Measurements from ENCODE around the gene NOTCH1. TPM values are rescaled to one million over a fixed set of nuclear protein-coding genes. Genes with fewer than 3 reads are reported as not detected.

NOTCH1 gene
- polyA plus RNA-seq, 2 of the 4 experiments (the other 2 are of a cell fraction): 0.88 to 5.7 TPM

GRCh38 chr9:136531904-136532798 is 13.7 kb downstream of the NOTCH1 start:
- ChIA-PET POLR2A (no interaction called here), CTCF (interaction anchor here (2.2 to 4.1 kb wide), 3 partner anchors 43 to 93 kb away, joined by 13 to 20 read pairs (median 15); no protein-coding TSS in a partner anchor)
- Histone ChIP-seq H3K9me3 (no peaks in the 10 kb centered on the region), H3K4me2 (no peak overlapping the region), H3K4me3 (no peak overlapping the region), H3K27ac (peak overlapping the region in 1 of 2 experiments; percentile 19; a peak in 1 of 6 replicates), H3K4me1 (peaks cover 39% of the 10 kb centered on the region)
- TF ChIP-seq CTCF (IDR thresholded peaks at IDR 0.05): no peak
- no peak for TF ChIP-seq HDAC2 (IDR thresholded peaks at IDR 0.05)
- TF ChIP-seq EP300 (IDR thresholded peaks at IDR 0.05): no peak
- TF ChIP-seq ATOH8 (CRISPR knock-in tag; IDR thresholded peaks at IDR 0.05; ENCODE audit: low read depth): no peak
- no peak for TF ChIP-seq KDM5A (IDR thresholded peaks at IDR 0.05)
- TF ChIP-seq CHD2 (IDR thresholded peaks at IDR 0.05; ENCODE audit: low read length, partially characterized antibody): no peak
- no peak for TF ChIP-seq HOXA7 (CRISPR knock-in tag; IDR thresholded peaks at IDR 0.05)
- TF ChIP-seq BCL3 (IDR thresholded peaks at IDR 0.05): no peak
- DNase-seq (ENCODE audit: low read depth in 1 of 2, low spot score in 1 of 2) (no peak), FAIRE-seq (no peak), ATAC-seq (no peak)
- WGBS (ENCODE audit: missing lambda C conversion rate): 82% methylated on average over 35 of the region's 39 CpGs

- Histone ChIP-seq H3K9me3 (no peaks in the 10 kb centered on the region), H3K4me2 (no peak overlapping the region), H3K4me3 (no peak overlapping the region), H3K4me1 (peaks cover 47% of the 10 kb centered on the region), H3K27ac (peak overlapping the region in 1 of 2 experiments; percentile 27; a peak in 1 of 6 replicates)
- WGBS (ENCODE audit: missing lambda C conversion rate): 85% methylated on average over 16 of the region's 37 CpGs
- ChIA-PET CTCF (interaction anchor here (0.8 to 4.1 kb wide), 5 partner anchors 42 to 99 kb away, joined by 3 to 20 read pairs (median 13); no protein-coding TSS in a partner anchor), POLR2A (no interaction called here)
- no peak for DNase-seq (ENCODE audit: low read depth in 1 of 2, low spot score in 1 of 2)
- FAIRE-seq: no peak
- no peak for TF ChIP-seq PHF8 (IDR thresholded peaks at IDR 0.05; ENCODE audit: borderline replicate concordance, low read depth)
- no peak for ATAC-seq
These were observed 14.5 kb downstream of the NOTCH1 start for GRCh38 chr9:136531186-136531903.

GRCh38 chr9:136530461-136531089 is 15.3 kb downstream of the NOTCH1 start:
- Histone ChIP-seq H3K4me3 (no peak overlapping the region), H3K27ac (peak overlapping the region in 1 of 2 experiments; percentile 27; a peak in 1 of 6 replicates), H3K9me3 (no peaks in the 10 kb centered on the region), H3K4me1 (peaks cover 49% of the 10 kb centered on the region), H3K4me2 (no peak overlapping the region)
- ATAC-seq (no peak), DNase-seq (ENCODE audit: low read depth in 1 of 2, low spot score in 1 of 2) (no peak), FAIRE-seq (no peak)
- POLR2A ChIA-PET: no interaction called here
- TF ChIP-seq PHF8 (IDR thresholded peaks at IDR 0.05; ENCODE audit: borderline replicate concordance, low read depth) (no peak), CTCF (IDR thresholded peaks at IDR 0.05) (no peak), ELK1 (IDR thresholded peaks at IDR 0.05; ENCODE audit: low read depth, low read length) (no peak), NPAS2 (CRISPR knock-in tag; IDR thresholded peaks at IDR 0.05; ENCODE audit: borderline replicate concordance) (no peak), ZNF302 (CRISPR knock-in tag; IDR thresholded peaks at IDR 0.05) (no peak), CBX2 (IDR thresholded peaks at IDR 0.05; ENCODE audit: borderline replicate concordance, low read depth) (no peak), RCOR1 (IDR thresholded peaks at IDR 0.05; ENCODE audit: low read depth, low read length) (no peak), MAFK (IDR thresholded peaks at IDR 0.05; ENCODE audit: partially characterized antibody) (no peak)
- CTCF ChIA-PET: interaction anchor here (0.8 to 4.9 kb wide), 9 partner anchors 42 to 241 kb away, joined by 3 to 35 read pairs (median 4); no protein-coding TSS in a partner anchor
- 78% methylated on average over 18 of the region's 20 CpGs for WGBS (ENCODE audit: missing lambda C conversion rate)
